Stimulated activated CD4-positive, alpha-beta T cell treated with anti-CD3 and anti-CD28 coated beads, Interleukin-1b, Interleukin-23, amount 100 ng/mL, for 1 hour (primary cell): Measurements from ENCODE around the gene TGM2.

ENCODE experiments used
- DNase-seq, 2 donors: peaks; one replicate each; pipeline ENCODE4 v3.0.0-alpha.2; 2020; ENCODE audit warnings: low read depth in 2 of 2

The TGM2 gene

DNA sequence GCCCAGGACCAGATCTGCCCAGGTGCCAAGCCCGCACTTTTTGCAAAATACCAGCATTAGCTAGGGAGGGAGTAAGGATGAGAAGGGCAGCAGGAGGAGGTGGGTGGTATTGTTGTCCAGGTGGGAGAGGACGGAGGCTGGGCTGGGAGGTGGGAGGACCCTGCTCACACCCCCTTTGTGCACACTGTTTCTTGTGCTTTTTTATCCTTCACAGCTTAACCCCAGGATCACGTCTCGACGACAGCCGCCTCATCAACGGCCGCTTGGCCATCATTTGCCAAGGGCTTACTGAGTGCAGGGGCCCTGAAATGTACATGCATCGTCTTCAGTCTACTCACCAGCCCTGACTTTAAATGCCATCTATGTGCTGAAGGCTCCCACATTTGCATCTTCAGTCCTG lies 12.1 kb upstream of the TGM2 start:
- DNase-seq: no peak

DNA sequence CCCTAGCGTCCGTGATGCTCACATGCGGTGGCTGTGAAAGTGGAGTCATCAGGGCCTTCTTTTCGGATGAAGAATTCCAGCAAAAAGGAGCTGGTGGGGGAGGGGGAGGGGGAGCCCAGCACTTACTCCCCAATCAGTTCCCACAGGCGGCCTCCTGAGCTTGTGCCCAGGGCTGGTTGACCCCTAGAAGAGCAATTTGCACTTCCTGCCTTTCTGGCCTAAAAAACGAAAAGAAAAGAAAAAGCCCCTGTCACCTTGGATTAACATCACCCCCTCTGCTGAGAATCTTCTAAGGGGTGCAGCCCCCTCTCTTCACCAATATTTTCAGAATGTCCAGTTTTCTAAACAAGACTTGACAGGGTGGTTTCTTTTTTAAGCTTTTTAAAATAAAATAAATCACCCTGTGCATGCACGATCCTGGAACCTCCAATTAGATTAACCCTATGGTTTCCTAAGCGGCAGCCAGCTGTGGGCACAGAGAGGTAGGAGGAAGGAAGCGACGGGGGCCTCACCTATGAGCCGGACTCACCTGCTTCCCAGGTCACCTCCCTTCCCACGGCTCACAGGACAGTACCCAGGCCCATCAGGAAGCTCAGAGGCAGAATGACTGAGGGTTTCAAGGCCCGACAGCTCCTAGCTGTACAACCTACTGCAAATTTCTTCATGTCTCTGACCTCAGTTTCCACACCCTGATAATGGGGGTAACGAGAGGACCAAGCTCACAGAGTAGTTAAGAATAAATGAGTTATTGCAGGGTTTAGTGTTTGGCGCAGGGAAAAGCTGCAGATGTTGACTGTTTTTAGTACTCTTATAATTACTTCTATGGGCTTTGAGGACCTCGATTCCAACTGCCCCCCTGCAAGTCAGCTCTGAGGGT lies 10.5 kb upstream of the TGM2 start:
- no peak for DNase-seq

DNA sequence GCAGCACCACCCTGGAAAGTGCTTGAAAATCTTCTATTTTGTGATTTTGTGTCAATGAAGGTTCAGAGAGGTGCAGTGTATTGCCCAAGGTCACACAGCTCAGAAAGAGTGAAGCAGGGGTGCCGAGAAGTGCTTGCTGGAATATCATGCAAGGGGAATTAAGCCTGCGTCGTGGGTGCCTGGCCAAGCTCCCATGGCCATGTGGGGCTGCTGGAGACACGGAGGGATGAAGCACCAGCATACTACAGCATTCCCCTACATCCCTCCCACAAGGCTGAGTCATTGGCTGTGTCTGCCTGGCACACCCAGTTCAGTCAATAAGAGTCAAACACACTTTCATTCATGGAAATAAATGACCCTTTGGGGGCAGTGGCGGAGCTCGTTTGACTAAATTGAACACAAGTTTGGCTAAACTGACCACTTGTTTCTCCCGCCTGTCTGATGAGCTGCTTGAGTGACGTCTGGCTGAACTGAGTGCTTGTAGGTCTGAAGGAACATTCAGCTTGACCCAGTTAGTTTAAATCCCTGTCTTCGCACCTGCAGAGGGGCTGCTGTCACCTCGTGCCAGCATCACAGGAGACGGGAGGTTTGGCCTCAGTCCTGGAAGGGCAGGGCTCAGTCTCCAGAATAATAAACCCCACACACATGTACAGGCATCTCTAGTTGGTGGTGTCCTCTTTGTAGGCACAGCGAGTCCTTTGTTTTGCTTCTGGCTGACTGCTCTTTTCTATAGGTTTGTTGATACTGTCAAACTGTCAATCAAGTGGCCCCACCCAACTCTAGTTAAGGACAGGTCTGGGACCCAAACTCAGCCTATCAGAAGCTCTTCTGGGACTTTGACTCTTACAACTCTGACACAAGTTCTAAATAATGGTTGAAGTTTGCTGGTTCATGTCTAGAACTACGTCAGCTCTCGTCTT lies 8.4 kb upstream of the TGM2 start:
- DNase-seq: no peak

DNA sequence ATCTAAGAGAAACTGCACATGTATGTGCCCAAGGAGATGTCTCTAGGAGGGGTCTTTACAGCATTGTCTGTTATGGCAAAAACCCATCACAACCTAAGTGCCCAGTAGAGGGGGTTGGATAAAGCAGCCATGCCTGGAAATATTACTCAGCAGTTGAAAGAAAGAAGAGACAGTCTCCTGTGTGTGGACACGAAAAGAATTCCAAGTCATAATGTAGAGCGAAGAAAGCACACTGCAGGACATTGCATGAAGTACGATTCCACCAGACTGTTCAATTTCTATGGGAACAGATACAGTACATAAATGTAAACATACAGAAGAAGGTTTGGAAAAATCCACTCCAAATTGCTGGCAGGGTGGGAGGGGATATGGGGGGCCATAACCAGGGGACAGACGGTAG lies 7.3 kb upstream of the TGM2 start:
- no peak for DNase-seq

DNA sequence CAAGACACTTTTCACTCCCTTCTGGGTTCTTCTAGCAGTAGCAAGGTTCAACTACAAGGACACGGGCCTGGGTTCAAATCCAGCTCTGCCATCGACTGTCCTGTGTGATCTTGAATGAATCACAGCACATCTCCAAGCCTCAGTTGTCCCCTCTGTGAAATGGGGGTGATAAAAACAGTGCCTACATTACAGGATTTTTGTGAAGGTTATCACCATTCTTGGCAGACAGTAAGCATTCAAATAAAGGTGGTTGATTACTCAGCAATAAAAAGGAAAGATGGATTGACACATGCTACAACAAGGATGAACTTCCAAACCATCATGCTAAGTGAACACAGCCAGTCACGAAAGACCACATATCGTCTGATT lies 6.6 kb upstream of the TGM2 start:
- no peak for DNase-seq

DNA sequence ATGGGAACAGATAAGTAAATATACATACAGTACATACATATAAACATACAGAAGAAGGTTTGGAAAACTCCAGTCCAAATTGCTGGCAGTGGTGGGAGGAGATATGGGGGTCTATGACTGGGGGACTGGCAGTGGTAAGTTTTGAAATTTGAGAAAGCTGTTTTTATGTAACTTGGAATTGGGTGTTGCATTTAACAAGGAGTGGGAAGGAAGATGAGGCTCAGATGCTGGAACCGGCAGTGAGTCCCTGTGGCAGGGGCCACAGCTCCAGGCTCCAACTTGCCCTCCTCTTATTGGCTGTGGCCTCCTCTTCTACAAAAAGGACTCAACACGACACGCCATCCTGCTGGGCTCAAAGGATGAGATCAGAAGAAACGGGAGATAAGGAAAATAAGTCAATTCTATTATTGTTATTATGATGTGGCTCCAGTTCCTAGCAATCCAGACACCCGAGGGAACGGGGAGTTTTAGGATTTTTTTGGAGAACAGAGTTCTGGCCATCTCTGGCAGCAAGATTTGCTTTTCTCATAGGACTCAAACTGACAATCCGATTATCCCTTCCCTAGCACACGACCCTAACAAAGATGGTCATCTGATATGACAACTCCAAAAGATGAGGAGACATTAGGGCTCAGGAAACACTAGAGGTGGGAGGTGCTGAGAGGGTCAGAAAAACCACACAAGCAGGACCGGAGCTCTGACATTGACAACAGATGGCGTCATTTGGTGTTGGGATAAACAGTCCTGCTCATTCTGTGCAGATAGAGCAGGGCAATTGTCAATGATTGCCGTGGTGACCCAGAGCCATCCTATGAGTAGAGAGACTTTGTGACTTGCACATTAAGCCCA lies 6.0 kb upstream of the TGM2 start:
- DNase-seq: no peak

DNA sequence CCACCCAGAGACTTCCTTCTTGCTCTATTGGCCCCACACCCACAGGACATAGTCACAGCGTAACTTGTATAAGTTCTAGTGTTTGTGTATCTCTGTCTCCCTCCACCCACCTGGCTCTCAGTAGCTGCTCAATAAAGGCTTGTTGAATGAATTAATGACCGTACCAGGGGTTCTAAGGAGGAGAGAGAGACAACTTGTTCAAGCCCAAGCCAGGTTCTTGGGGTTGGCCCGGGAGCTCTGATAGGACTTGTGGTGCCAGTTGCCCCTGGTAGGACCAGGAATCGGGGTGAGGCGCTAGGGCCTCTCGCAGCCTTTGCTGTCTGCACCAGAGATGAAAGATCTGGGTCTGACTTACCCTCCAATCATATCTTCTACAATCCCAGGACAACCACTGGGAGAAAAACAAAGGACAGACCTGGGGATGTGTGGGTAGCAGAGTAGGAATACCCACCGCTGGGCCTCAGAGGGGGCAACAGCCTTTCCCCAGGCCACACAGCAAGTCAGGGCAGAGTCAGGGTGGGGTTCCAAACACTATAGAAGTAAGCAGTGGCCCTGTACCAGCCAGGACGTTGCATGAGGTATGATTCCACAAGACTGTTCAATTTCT lies 5.3 kb upstream of the TGM2 start:
- DNase-seq: no peak

DNA sequence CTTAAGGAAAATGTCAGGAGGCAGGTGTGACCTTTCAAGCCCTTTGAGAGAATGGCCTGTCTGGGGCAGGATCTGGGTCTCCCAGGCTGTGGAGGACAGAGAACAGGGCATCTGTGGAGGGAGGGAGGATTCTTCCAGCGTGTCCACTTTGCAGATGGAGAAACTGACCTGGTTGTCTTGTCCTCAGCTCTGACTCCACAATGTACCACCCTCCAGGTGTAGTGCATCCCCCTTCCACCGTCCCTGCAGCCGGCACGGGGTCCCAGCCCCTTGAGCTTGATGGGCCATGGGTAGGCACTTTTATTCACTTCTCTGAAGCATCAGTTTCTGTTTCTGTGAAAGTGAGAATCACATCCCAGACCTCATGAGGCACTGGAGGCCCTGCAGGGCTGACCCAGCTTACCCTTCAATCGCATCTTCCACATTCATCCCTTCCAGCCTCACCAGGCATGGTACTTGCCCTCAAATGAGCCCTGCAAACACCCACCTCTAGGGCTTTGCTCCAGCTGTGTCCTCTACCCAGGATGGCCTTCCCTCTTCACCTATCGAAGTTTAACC lies 4.6 kb upstream of the TGM2 start:
- DNase-seq: no peak

DNA sequence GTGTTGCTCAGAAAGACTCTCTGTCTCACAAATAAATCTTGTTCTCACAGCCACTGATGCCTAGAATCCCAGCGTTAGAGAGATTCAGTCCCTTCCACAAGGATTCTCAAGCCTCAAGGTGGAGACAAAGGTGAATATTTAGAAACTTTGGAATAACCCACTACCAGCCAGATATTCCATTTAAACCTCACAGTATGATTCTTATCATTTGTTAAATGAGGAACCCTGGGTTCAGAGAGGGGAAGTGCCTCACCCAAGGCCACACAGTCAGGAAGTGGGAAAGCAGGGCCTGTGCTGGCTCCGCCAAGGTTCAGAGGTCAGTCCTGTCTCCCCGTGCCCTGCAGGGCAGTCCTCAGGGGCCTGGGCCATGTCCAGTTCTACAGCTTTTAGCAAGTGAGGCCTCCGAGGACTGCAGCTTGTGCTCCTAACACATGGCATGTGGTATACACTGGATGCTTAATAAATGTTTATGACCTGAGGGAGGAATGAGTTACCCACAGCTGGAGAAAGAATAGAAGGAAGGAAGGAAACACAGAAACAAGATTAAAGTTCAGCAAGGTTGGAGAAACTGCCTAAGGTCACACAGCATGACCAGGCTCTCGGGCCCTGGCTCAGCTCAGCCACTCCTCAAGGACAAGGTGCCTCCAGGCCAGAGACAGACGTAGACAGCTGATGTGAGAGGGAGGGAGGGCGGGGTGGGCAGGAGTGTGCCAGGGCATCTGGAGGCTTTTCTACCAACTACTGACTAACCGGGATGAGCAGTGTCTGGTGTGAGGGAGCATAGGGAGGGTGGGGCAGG lies 3.9 kb upstream of the TGM2 start:
- DNase-seq: no peak

DNA sequence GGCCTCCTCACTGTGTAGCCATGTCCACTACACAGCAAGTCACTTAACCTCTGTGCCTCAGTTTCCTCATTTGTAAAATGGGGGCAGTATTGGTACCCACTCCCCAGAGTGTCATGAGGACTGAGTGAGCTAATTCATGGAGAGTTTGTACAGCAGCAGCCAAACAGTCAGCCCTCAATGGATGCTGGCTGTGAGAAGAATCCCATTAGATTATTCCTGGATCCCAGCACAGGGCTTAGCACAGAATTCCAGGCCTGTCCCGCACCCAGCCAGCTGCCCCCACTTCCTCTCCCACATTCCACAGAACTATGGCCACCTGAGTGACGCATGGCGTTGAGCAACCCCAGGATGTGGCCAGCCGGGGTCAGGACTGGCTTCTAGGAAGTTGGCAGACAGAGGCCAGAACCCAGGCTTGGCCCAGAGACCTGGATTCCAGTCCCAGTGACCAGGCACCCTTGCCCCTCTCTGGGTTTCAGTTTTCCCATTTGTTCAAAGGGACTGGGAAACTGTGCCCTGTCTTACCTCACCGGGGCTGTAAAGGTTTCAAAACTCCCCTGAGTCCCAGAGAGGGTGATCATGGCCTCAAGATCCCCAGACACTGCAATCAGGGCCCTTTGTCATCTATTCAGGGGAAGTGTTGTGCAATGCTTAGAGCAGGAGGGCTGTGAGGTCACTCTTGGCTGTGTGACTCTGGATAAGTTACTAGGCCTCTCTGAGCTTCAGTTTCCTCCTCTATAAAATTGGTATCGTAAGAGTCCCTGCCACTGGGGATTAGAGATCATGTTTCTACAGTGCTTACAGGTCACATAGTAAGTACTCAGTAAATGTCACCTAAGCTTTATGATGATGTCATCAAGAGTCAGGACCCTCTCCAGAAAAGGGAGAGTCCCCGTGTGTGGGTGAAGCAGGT lies 3.0 kb upstream of the TGM2 start:
- DNase-seq: no peak

DNA sequence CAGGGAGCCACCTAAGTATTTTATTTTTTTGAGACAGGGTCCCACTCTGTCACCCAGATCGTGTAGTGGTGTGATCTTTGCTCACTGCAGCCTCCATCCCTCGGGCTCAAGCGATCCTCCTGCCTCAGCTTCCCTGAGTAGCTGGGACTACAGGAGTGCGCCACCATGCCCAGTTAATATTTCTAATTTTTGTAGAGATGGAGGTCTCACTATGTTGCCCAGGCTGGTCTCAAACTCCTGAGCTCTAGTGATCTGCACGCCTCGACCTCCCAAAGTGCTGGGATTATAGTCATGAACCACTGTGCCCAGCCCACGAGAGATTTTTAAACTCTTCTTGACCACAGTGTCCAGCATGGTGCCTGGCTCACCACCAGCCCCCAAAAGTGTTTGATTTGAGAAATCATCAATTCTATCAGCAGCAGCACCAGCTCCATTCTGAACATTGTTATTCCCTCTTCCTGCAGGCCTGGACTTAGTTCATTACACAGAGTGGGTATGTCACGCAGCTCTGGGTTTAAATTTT lies 2.3 kb upstream of the TGM2 start:
- DNase-seq: no peak

DNA sequence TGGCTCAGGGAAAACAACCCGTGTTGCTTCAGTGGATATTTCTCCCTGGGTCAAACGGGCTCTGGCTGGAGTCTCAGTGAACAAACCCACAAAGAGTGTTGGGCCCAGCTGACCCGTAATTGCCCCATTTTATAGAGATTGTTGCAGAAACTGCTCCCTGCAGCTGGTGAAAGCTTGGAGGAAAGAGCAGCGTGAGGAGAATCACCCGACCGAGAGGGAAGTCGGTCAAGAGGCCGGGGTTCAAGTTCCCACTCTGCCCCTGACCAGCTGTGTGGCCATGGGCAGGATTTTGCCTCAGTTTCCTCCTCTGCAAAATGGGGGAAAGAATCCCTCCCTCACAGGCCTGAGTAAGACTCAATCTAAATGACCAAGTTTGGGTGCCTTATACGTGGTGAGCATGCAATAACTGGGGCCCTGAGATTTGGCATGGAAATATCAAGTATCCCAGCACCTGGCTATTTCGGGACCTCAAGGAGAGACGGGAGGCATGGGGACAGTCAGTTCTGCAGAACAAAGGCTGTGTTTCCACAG lies 1.7 kb upstream of the TGM2 start:
- DNase-seq: no peak

DNA sequence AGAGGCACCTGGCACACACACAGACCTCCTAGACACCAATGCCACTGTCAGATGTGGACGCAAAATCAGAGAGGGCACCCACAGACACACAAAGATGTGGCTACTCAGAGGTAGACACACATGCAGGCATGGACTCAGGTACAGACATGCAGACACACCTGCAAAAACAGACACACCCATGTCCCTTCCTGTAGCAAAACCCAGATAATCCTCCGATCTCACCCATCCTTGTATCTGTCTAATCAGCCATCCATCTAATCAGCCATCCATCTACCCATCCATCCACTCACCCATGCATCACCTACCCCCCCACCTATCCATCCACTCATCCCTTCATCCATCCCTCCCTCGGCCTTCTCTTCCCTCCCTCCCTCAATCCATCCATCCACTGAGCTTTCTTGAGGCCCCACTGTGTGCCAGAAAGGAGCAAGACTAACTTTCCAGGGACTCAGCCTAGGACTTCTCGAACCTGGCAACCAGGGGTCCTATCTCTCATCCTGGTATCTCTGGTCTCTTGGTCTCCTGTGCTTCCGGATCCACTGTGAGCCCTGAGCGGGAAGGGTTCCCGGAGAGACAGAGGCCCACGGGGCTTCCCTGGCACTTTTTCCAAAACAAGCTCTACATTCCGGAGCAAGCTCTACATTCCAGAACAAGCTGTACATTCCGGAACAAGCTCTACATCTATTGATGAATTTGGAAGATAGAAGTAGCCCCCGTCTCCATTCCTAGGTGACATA lies 1.1 kb upstream of the TGM2 start:
- no peak for DNase-seq

DNA sequence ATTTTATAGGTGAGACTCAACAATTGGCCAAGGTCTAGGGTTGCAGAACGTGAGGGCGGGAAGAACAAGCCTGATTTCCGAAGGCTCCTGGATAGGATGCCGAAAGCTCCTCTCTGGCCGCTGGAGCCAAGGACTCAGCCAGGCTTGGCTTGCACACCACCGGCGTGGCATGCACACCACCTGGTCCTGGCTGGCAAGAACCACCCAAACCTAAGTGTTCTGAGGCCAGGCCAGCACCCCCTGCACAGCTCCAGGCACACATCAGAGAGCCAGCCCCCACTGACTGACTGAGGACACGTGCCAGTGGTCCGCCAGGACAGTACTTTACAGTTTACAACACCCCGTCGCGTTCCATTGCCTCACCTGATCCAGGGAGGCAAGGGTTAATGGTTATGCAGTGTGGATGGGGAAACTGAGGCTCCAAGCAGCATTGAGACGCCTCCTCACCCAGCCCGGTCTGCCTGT lies 414 bp downstream of the TGM2 start:
- DNase-seq: no peak

DNA sequence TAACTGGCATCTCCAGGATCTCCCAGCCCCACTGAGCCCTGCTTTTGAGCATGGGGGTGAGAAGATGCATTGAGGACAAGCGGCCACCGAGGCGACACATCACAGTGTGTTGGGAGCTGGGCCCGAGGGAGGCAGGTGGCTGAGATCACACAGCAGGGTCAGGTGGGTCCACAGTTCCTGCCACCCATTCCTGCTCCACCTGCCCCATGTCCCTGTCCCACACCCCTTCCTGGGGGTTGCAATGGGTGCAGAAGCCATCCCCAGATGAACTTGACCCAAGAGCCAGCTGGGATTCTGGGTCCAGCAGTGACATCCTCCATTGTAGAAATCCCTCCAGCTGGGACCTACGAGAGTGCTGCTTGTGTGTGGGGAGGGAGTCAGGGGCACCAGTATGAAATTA lies 1.0 kb downstream of the TGM2 start:
- DNase-seq: no peak

DNA sequence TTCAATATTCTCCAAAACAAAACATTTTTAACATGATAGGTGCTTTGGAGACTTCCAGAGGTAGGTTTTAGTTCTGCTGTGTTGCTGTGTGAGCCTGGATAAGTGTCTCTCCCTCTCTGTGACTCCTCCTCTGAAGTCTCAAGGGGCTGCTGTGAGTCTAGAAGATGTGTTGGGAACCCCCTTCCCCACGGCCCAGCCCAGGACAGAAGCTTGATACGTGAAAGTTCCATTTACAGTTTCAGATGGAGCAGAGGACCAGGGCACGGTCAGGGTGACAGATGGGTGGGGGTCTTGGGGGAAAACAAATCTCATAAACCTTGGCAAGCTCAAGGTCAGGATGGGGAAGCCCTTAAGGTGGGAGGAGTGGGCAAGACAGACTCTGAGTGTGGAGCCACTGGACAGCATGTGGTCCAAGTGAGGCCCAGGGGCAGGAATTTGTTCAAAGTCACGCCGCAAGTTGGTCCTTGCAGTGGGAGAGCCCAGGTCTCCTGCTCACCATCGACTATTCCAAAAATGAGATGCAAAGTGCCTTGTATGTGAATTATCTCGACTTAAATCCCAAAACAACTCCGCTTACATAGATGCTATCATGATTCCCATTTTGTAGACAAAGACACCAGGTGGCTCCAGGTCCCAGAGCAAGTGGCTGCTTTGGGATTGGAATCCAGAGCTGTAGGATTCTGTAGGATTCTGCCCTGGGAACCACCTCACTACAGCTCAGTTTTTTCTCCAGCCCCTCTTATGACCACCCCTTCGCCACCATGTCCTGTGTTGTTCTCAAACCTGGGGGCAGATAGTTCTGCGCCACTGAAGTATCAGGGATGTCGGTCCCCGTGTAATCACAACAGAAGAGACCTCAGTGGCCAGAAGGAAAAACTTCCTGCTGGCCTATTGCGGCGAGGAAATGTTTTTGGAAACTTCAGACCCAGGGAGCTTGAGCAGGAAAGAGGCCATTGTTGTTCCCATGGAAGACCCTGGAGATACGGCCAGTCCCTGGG lies 1.9 kb downstream of the TGM2 start:
- no peak for DNase-seq

DNA sequence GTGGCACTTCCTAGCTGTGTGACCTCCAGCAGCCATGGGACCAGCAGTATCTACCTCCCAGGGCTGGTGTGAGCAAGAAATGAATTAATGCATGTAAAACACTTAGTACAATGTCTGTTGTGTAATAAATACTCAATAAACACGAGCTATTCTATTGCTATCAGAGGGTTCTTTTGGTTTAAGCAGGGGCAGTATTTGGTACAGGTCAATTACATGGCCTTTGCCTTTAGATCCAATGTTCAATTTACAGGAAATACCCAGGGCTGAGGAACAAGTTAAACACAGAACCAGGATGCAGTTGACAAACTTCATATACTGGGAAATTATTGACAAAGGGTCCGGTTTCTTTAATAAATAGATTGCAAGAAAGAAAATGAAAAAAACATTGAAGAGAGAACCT lies 2.9 kb downstream of the TGM2 start:
- no peak for DNase-seq
